HG03025 (cell line): ENCODE measurements around the gene TRMT1.

Experiments
- ATAC-seq: cut with Tn5 transposase; IDR thresholded peaks from one replicate; pipeline ENCODE4 v1.9.1; 2021; ENCODE audit warnings: mild to moderate bottlenecking, moderate library complexity; ENCODE audit not compliant: unreplicated experiment, low FRiP score

TRMT1 gene

DNA sequence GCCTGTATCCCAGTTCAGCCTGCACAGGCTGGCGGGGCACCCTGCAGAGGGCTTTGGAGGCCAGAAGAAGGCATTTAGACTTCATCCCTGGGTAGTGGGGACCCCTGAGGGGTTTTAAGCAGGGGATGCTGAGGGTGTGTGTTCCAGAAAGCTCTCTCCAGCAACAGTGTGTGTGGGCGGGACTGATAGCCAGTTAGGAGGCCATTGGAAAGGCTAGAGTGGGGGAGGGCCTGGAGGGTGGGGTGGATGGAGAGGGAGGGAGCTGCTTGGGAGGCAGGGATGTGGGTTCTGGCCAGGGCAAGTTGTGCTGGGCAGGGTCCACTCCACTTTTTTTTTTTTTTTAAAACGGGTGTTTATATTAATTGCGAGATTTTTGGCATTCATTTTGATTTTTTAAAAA is 42.2 kb downstream of the TRMT1 start:
- no peak for ATAC-seq

DNA sequence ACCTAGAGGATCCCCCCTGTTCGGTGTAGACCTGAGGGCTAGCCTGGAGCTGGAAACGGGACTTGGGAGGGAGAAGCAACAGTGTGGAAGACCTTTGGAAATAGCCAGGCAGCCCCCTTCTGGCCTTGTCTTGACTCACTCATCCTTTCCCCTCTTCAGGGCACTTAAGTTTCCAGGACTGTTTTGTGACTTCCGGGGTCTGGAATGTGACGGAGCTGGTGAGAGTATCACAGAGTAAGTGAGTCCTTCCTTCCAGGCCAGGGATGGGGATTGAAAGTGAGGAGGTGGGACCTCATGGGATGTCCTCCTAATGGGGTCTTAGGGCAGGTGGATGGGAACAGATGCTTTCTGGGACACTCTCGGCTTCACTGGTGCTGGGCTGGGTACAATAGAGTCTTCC is 43.3 kb downstream of the TRMT1 start:
- no peak for ATAC-seq

DNA sequence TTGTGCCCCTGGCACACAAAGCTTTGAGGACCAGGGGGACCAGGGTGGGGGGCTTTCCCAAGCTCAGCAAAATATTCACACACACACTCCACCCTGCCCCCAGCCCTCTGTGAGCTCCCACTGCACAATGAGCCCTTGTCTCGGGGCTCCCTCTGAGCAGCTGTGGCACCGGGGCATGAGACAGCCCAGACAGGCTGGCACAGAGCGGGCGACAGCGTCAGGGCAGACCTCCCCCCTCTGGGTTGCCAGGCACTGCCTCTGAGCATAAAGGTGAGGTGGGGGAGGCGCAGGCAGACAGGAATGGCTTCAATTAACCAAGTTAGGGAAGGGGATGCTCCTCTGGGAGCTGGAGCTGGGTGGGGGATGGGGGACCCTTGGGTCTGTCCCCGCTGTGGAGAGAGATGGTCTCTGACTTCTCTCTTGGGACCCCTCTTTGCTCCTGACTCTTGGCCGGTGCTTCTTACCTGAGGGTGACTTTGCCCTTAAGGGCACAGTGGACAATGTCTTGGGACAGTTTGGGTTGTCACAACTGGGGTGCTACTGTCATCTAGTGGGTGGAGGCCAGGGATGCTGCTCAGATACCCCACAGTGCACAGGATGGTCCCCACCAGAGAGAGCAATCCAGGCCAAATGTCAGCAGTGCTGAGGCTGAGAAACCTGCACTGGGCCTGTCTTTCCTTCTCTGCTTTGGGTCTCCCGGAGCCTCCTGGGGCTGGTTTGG is 44.2 kb downstream of the TRMT1 start:
- no peak for ATAC-seq

DNA sequence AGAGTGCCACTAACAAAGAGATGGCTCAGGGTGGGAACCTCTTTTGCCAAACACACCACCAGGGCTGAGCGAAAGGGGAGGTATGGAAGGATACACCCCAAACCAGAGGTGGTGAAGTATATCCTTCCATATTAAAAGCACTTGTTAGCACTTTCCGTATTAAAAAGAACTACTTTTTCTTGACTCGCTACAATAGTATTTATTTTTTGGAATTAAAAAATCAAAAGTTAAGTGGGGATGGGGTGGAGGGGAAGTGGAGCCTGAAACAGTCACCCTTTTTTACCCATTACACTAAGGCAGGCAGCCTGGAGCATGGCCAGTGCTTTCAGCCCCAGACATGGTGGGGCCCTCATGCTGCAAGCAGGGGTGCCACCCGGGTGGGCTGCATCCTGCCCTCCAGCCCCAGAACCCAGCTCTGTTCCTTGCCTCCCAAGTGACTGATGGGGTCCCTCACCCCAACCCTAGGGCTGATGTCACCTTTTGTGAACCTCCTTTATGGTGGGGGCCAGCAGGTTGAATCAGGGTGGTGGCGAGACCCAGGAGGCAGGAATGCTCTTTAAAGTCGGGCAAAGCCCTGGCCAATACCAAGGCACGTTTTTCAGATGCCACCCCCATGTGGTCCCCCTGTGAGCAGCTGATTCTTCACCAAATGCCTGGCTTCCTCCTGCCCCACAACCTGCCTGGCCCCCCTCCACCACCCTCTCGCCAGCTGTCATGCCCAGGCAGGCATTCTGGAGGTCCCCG is 44.9 kb downstream of the TRMT1 start:
- ATAC-seq, result no peak

DNA sequence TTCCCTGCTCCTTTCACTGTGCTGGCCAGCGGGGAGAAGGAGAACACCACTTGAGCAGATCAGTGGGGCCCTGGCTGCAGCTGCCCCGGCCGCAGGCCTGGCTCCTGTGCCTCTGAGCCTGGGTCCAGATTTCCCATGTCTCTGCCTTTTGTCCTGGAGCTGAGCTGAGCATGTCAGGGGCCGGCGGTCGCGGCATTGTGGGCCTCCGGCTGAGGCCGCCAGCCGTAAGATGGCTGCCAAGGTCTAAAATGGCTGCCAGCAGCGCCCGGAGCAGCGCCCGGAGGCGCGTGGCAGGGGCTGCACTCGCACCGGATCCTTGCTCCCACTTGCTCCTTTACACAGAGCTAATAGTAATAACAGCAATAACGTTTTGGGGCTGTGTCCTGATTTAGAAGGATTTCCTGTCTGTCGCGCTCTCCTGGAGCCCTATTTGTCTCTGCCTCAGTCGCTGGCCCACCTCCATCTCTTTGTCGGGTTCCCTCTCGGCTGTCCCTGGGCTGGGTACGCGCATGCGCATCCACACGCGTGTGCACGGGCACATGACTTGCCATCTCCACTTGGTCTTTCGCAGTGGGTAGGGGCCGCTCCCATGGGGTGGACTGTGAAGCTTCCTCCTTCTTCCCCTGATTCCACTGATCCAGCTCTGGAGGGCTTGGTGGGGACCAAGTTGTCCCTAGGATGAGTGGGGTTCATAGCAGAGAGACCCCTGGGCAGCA is 46.0 kb downstream of the TRMT1 start:
- ATAC-seq, result no peak

DNA sequence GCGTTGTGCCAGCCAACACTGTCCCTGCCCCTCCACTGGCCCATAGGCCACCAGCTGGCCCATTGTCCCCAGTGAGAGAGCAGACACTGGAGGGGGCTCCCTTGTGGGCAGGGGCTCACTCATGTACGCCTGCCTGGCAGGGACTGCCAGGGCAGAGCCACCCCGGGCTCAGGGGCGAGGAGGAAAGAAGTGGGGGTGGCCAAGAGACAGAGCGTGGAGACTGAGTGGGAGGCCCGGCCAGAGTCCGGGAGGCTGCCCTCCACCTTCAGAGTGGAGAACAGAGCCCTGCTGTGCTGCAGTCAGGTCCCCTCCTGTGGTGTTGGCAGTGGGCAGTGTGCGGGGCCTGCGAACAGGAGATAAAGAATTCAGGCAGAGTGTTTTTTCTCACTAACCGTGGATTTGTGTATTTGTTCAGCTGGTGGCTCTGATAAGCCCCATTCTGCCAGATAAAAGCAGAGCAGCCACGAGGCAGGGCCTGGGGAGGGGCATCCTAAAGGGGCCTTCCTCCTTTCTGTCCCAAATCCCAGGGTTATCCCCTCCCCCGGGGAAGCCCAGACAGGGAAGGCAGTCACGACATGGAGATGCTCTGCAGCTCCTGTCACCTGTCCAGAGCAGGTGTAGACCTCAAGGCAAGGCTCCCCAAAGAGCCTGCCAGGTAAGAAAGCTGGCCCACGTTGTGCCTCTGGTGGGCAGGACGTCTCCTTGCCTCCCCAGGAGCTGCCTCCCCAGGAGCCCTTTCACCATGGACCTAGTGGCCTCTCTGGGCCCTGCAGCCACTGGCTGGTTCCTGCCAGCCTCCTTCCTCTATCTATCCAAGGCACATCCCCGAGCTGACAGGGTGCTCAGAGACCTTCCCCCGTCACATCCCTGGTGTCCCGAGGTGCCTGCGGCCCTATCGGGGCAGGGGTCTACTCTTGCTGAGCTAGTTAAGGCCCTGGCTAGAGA is 46.9 kb downstream of the TRMT1 start:
- ATAC-seq, result no peak

DNA sequence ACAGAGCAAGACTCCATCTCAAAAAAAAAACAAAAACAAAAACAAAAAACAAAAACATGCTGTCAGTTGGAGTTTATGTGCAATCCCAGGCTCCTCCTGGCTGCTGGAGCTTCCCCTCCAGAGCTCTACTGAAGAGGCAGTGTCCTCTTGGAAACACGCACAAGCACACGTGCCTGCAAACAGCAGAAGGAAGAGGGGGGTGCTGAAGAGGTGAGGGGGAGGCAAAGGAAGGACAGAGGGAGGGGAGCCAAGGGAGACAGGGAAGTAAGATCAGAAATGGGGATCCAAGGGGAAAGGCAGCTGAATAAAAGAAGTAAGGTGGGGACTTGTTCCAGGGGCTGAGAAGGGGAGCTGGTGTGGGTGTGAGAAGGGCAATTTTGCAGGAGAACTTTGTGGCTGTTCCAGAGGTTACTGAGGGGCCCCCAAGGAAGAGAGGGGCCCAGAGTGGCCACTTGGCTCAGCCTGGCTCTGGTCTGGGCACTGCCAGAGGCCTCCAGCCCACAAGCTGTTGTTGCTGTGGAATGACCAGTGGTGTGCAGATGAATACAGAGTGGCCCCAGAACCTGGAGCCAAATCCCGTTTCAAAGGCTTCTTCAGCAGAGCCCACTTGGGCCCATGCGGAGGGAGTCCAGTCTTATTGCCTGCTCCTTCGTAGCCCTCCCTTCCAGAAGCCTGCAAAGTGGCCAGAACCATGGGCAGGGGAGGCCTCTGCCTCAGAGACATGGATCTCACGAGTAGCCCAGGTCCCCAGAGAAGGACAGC is 48.3 kb downstream of the TRMT1 start:
- ATAC-seq, result no peak

DNA sequence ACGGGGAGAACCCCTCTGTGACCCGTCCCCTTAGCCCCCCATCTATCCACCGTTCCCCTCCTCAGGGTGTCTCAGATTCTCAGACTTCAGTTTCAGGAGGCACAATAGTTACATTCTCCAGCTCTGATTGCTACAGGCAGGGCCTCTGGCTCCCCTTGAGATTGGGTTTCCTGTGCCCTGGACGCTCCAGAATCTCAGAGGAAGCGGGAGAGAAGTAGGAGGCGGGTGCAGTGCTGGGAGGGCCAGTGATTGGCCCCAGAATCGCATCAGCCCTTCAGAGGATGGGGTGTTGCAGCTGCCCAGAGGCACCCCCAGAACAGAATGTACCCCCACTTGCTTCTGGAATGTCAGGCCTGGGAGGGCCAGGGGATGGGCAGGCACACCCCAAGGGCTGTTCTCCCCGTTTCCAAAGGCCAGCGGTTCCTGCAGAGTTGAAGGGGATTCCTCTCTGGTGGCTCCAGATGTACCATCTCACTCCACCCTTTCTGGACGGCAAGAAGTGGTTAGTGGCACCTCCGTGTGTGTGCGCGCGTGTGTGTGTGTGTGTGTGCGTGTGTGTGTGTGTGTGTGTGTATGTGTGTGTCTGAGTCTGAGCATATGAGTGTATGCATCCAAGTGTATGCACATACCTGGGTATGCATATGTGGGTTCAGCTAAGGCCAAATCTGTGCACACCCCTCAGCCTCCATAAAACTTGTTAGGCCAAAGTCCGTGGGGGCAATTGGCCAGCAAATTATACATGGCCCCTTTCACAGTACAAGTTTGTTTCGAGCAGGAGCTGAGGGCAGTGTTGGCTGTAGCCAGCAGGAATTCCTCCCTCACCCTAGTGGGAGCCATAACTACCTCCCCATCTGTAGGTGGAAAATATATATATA is 49.4 kb downstream of the TRMT1 start:
- no peak for ATAC-seq

DNA sequence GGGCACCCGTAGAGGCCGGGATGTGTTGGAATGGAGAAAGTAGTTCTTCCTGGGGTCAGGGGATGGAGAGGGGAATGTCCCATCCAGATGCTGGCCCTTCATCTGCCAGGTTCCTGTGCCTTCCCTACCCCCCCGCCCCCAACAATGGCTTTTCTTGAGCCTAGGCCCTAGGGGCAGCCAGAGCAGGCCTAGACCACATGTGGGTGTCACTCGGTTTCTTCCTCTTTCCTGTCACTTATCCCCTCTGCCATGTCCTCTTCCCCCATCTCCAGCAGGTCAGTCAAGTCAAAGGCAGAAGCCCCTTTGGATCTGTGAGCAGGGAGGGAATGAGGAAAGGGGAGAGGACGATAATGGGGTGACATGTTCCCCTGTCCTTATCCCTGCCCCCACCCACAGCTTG is 50.3 kb downstream of the TRMT1 start:
- no peak for ATAC-seq

DNA sequence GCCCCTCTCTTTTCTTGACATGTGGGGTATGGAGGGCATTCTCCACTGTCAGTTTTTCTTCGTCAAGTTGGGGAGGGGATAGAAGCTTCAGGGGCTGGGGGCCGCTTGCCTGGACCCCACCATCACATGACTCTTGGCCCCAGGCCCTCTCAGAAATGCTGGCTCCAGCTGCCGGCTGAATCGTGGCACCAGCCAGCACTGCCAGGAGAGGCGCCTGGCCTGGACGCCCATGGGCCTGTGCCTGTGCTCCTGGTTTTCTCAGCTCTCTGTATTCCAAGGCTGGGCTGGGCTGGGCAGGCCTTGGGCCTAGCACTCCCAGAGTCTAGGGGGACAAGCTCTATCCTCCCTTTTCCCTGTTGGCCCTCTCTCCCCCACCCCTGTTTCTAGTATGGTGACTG is 52.4 kb downstream of the TRMT1 start:
- ATAC-seq, result no peak

DNA sequence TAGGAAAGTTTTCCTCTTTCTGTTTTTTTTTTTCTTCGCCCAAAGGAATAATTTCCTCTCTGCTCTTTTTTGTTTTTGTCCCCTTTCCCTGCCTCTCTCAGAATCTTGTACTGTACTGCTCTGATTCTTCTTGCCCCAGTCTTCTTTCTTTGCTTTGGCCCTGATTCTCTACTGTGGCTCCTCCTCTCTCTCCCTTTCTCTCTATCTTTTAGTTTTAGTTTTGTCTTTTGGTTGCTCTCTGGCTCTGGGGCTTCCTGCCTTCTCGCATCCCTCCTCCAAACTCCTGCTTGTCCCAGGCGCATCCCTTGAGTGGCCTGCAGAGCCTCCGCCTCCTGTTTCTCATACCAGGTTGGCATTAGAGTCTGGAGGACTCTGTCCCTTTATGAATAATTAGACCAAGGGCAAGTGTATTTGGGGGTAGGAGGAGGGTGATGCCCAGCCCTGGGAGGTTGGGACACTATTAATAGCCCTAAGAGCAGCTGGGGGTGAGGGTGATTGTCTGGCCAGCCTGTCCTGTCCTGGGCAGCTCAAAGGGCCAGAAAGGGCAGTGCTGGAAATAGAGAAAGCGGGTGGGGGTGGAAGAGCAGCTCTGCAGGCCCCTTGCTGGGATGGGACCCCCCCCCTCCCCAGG is 53.0 kb downstream of the TRMT1 start:
- no peak for ATAC-seq

DNA sequence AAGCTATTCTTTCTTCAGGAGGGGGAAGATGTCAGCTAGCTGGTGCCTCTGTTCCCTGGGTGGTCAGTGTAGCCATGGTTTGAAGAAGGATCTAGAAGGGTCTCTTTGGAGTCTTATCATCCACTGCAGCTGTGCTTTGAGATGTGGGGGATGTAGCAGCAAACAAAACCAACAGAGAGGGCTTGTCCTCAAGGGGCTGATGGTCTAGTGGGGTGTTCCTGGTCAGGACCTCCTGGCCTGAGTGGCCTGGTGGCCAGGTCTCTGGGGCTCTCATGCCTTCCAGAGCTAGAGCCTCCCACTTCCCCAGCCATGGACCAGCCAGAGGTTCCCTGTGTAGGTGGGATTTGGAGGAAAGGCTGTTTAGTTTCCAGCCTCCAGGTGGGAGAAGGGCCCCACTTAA is 54.2 kb downstream of the TRMT1 start:
- ATAC-seq, result no peak

DNA sequence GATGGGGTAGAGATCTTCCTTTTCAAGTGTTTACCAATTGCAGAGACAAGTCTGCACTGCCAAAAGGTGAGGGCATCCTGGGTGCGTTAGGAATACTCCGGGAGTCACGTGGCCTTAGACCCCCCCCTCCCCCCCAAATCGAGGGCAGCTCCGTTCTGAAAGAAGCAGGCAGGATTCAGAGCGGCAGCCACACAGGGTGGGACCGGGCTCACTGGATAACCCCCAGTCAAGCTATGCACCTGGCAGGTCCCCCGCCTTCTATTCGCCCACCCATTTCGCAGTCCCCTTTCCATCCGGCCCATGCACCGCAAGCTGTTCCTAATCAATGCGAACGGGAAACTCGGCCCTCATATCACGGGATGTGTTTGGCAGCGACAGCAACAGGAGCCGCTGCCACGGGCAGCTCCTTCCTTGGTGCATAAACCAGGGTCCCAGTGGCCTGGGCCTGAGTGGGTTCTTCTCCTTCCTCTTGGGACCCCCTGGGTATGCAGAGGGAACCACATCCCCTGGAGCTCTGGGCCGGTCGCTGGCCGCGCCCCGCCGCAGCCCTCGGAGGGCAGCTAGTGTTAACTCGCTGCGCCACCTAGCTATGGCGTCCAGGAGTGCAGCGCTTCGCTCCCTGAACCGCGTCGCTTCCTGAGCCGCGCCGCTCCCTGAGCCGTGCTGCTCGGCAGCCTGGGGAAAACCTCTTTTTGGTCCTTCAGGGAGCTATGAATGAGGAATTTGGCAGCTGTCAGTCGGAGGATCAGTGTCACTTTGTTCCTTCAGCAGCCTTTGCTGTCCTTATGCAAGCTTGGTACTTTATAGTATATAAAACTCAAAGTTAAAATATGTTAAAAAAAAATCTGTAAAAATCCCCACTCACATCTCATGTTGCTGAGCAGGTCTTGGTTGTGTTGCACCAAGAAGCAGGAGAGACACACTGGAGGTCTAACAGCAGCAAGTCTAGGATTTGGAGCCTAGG is 55.3 kb downstream of the TRMT1 start:
- no peak for ATAC-seq

DNA sequence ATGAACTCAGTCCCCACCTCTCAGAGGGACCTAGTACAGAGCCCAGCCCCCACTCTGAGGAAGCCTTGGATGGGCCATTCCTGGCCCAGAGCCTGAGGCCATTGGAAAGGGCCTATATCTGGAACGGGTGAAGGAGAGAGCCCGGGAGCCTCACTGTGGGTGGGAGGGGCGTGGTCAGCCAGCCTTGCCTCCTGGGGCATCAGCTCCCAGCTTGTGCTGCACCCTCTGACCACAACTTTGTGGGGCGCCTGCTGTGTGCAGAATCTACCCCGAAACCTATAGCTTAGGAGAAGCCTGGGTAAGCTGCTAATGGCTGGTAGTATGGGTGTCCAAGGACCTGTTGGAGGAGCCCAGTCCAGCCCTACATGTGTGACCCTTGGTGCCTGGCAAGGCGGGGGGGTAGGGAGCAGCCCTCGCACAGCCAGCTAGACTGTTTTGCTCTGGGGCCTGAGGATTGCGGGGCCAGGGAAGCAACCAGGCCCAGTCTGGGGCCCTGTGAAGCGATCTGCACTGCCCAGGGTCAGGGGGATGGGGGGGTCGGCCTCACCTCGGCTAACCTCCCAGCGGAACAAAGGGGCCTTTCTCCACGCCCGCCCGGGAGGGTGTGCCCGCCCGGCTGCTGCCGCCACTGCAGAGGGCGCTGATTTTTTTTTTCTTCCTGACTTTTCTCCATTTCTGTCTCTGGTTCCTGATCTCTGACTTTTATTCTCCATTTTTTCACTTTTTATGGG is 56.1 kb downstream of the TRMT1 start:
- no peak for ATAC-seq

DNA sequence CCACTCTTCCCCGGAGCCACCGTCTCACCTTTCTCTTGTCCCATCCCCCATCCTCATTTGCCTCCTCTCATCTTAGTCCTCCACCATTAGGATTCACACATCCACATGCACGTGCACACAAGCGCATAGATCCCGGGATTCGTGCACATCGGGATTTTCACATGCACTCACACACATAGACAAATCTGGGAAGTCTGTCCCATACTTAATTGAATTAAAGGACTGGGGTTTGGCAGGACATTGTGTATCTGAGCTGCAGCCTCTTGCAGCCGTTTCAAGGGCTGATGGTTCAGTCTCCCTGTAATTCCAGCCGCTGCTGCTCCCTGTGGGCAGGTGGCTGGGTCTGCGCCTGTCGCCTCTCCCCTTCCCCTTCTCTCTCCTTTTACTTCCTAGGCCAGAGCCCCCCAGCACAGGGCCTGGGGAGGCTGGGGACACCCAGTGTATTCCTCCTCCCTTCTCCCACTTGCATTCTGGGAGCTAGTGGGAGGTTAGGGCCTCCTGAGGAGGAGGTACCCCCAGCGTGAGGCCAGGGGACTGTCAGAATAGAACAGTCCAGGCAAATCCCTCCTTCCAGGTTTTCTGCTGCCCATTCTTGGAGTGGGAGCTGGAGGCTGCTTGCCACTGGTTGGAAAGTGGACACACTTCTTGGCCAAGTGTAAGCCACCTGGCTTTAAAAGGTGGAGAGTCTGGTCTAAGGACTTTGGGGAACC is 57.4 kb downstream of the TRMT1 start:
- no peak for ATAC-seq

DNA sequence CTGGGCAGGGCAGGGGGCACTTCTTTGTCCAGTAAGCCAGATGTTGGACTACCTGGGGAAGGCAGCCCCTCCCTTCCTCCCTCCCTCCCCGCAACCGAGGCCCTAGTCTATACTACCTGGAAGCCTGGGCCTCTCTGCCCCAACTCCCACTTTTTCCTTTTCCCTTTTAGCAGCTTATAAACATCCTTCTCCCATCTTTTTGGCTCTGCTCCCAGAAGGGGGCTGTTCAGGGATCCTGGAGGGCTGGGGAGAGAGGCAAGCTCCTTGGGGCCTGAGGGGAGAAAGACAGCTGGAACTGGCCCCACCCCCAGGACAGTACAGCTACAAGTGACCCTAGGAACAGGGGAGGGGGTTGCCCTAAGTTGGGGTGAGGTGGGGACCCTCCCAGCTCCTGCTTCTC is 58.8 kb downstream of the TRMT1 start:
- no peak for ATAC-seq
